Mesenteric fat pad (tissue), 1 donor: ENCODE results near the gene SLU7. TPM values are rescaled to one million over a fixed set of nuclear protein-coding genes. Genes with fewer than 3 reads are reported as not detected.

ENCODE experiments used
- DNase-seq: peaks from one replicate; pipeline ENCODE4 v3.0.0-alpha.2; 2020; ENCODE audit warnings: low spot score
- total RNA-seq: library from RNA; stranded (reverse); fragmentation: NEBNext Ultra II Directional; extraction: Animal tissue kit (Norgen Biotek cat#: 25700); gene quantifications from one replicate; pipeline ENCODE4 v1.2.1, GENCODE V29; 2021
- donor health status: DM: yes; HTN: yes; CAD: no.

SLU7 gene
- total RNA-seq, 1 donor from 2014 or later, result 44.2 TPM

- no peak for DNase-seq
Measured at GRCh38 chr5:160367885-160368284, 51.0 kb downstream of the SLU7 start.

- no peak for DNase-seq
Measured at GRCh38 chr5:160367261-160367660, 51.6 kb downstream of the SLU7 start.

- DNase-seq, result no peak
Measured at GRCh38 chr5:160366230-160366629, 52.7 kb downstream of the SLU7 start.

- no peak for DNase-seq
Measured at GRCh38 chr5:160363660-160364395, 55.1 kb downstream of the SLU7 start.

GRCh38 chr5:160363211-160363610 lies 55.7 kb downstream of the SLU7 start:
- no peak for DNase-seq

GRCh38 chr5:160361624-160362228 lies 57.2 kb downstream of the SLU7 start:
- DNase-seq, result no peak

- DNase-seq, result no peak
Measured at GRCh38 chr5:160360310-160360709, 58.6 kb downstream of the SLU7 start.

GRCh38 chr5:160359816-160360215 lies 59.1 kb downstream of the SLU7 start:
- no peak for DNase-seq

- DNase-seq, result no peak
Measured at GRCh38 chr5:160359242-160359641, 59.6 kb downstream of the SLU7 start.

GRCh38 chr5:160357861-160358411 lies 60.9 kb downstream of the SLU7 start:
- no peak for DNase-seq

- DNase-seq, result no peak
Measured at GRCh38 chr5:160357394-160357793, 61.5 kb downstream of the SLU7 start.

GRCh38 chr5:160356550-160357347 lies 62.1 kb downstream of the SLU7 start:
- no peak for DNase-seq

- no peak for DNase-seq
Measured at GRCh38 chr5:160354666-160355065, 64.2 kb downstream of the SLU7 start.

- DNase-seq, result peak; percentile 53
Measured at GRCh38 chr5:160353379-160353778, 65.5 kb downstream of the SLU7 start.

GRCh38 chr5:160352308-160352707 lies 66.6 kb downstream of the SLU7 start:
- DNase-seq, result no peak

Other genes with a start within 250 kb of the SLU7 start
- gene FABP6, start 189.6 kb downstream of the SLU7 start, total RNA-seq, result not detected
- gene CCNJL, start 106.5 kb downstream of the SLU7 start, total RNA-seq, result 0.80 TPM
- gene C1QTNF2, start 48.5 kb downstream of the SLU7 start, total RNA-seq, result 0.64 TPM
- 1.9 TPM for gene FAM200C, start 19.0 kb downstream of the SLU7 start, total RNA-seq
- gene PTTG1, start 2.8 kb upstream of the SLU7 start, total RNA-seq, result 1.3 TPM